Tibial artery (tissue), 4 donors: ENCODE results near the gene CEP19.

Source experiments
- DNase-seq, 2 donors: peaks; one replicate each; pipeline ENCODE4 v3.0.0-alpha.2; 2019
- H3K27ac ChIP-seq, 2 donors: fragments of 200-600 bp; sonication (generic) in 1 of 2; 1 replicate in 1 of 2; 2 replicates in 1 of 2; pipeline ENCODE4 v1.5.1; 2018 to 2019; ENCODE audit warnings: mild to moderate bottlenecking in 1 of 2
- H3K27me3 ChIP-seq, 2 donors: fragments of 200-600 bp; sonication (generic) in 1 of 2; one replicate each; pipeline versions ENCODE4 v1.5.1 to v1.6.0; 2016 to 2019
- H3K36me3 ChIP-seq, 3 donors: fragments of 200-600 bp; sonication (generic) in 2 of 3; one replicate each; pipeline ENCODE4 v1.5.1; 2016 to 2019; ENCODE audit warnings: mild to moderate bottlenecking in 2 of 3
- H3K4me1 ChIP-seq, 4 donors: fragments of 200-600 bp; sonication (generic) in 2 of 4; 1 replicate in 3 of 4; 2 replicates in 1 of 4; pipeline ENCODE4 v1.5.1; 2016 to 2019
- H3K4me3 ChIP-seq, 2 donors: fragments of 200-600 bp; sonication (generic) in 1 of 2; 1 replicate in 1 of 2; 2 replicates in 1 of 2; pipeline ENCODE4 v1.5.1; 2018 to 2019; ENCODE audit warnings: mild to moderate bottlenecking in 2 of 2
- H3K9me3 ChIP-seq, 3 donors: fragments of 200-600 bp; sonication (generic) in 1 of 3; one replicate each; pipeline ENCODE4 v1.5.1; 2016 to 2019
- CTCF ChIP-seq, 2 experiments: fragments of 200-600 bp in 1 of 2; fragments of 450-650 bp in 1 of 2; IDR thresholded peaks; one replicate each; pipeline ENCODE4 v1.5.1; 2017 to 2019; ENCODE audit warnings: antibody characterized with exemption in 2 of 2, mild to moderate bottlenecking in 1 of 2, moderate library complexity in 1 of 2
- intact Hi-C: fragments of 100-400 bp; cut with DNase I; formaldehyde crosslinking; loops from one replicate; pipeline ENCODE4 v1.15.0; 2023; ENCODE audit warnings: low total_unique reads

CEP19 gene

GRCh38 chr3:196684548-196685407 is 27.3 kb downstream of the CEP19 start:
- Histone ChIP-seq H3K4me3 (no peak overlapping the region), H3K27ac (no peak overlapping the region), H3K4me1 (peaks cover 0 to 9% (median 0%) of the 10 kb centered on the region in 4 donors), H3K9me3 (no peaks in the 10 kb centered on the region), H3K27me3 (no peaks in the 10 kb centered on the region), H3K36me3 (no peaks in the 10 kb centered on the region)
- peak; percentile 82 to 86 for TF ChIP-seq CTCF (IDR thresholded peaks at IDR 0.05)
- DNase-seq: peak; percentile 64 to 70
- intact Hi-C loops: loop anchor here (5.0 kb wide), 1 partner anchor 82 kb away; no protein-coding TSS in a partner anchor

GRCh38 chr3:196677931-196678330 is 34.1 kb downstream of the CEP19 start:
- Histone ChIP-seq H3K4me1 (no peaks in the 10 kb centered on the region), H3K9me3 (no peaks in the 10 kb centered on the region), H3K4me3 (no peak overlapping the region), H3K36me3 (no peaks in the 10 kb centered on the region), H3K27me3 (peaks cover 0 to 23% of the 10 kb centered on the region in 2 donors), H3K27ac (no peak overlapping the region)
- intact Hi-C loops: loop anchor here (10.0 kb wide), 1 partner anchor 143 kb away; no protein-coding TSS in a partner anchor
- DNase-seq: no peak
- no peak for TF ChIP-seq CTCF (IDR thresholded peaks at IDR 0.05)

GRCh38 chr3:196677353-196677752 is 34.7 kb downstream of the CEP19 start:
- Histone ChIP-seq H3K4me1 (no peaks in the 10 kb centered on the region), H3K36me3 (no peaks in the 10 kb centered on the region), H3K9me3 (no peaks in the 10 kb centered on the region), H3K27ac (no peak overlapping the region), H3K4me3 (no peak overlapping the region), H3K27me3 (peaks cover 0 to 23% of the 10 kb centered on the region in 2 donors)
- no peak for DNase-seq
- intact Hi-C loops: loop anchor here (10.0 kb wide), 1 partner anchor 143 kb away; no protein-coding TSS in a partner anchor
- no peak for TF ChIP-seq CTCF (IDR thresholded peaks at IDR 0.05)

- DNase-seq: no peak
- Histone ChIP-seq H3K4me3 (no peak overlapping the region), H3K27ac (no peak overlapping the region), H3K27me3 (peaks cover 0 to 31% of the 10 kb centered on the region in 2 donors), H3K9me3 (no peaks in the 10 kb centered on the region), H3K4me1 (no peaks in the 10 kb centered on the region), H3K36me3 (no peaks in the 10 kb centered on the region)
- intact Hi-C loops: loop anchor here (10.0 kb wide), 1 partner anchor 139 kb away; no protein-coding TSS in a partner anchor
- TF ChIP-seq CTCF (IDR thresholded peaks at IDR 0.05): no peak
Measured at GRCh38 chr3:196673632-196674031, 38.4 kb downstream of the CEP19 start.

GRCh38 chr3:196670339-196670738 is 41.7 kb downstream of the CEP19 start:
- TF ChIP-seq CTCF (IDR thresholded peaks at IDR 0.05): no peak
- H3K36me3 ChIP-seq: no peaks in the 10 kb centered on the region
- no peak overlapping the region for H3K27ac ChIP-seq
- no peaks in the 10 kb centered on the region for H3K4me1 ChIP-seq
- peaks cover 0 to 20% of the 10 kb centered on the region in 2 donors for H3K27me3 ChIP-seq
- intact Hi-C loops: loop anchor here (10.0 kb wide), 1 partner anchor 136 kb away; no protein-coding TSS in a partner anchor
- H3K9me3 ChIP-seq: no peaks in the 10 kb centered on the region
- H3K4me3 ChIP-seq: no peak overlapping the region
- DNase-seq: peak in 1 of 2 donors; percentile 50
